Measurements from ENCODE around the gene NRXN2.

DNA sequence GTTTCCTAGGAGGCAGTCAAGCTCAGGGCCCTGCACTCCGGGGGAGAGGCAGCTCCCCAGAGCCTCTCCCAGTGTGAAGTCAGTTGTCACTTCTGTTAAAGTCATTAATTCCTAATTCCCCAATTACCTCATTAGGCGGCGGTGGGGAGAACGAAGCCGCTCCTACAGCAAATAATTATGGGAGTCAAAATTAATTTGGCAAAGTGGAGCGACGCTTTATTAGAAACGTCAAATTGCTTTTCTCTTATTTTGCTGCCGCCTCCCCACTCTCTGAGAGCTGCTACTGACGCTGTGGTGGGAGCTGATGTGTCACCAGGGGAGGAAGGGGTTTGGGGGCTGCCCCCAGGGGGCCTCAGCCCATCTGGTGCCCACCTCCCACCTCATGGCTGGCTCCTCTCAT, 90.3 kb downstream of the NRXN2 start:
- TF ChIP-seq, protein P1, sequence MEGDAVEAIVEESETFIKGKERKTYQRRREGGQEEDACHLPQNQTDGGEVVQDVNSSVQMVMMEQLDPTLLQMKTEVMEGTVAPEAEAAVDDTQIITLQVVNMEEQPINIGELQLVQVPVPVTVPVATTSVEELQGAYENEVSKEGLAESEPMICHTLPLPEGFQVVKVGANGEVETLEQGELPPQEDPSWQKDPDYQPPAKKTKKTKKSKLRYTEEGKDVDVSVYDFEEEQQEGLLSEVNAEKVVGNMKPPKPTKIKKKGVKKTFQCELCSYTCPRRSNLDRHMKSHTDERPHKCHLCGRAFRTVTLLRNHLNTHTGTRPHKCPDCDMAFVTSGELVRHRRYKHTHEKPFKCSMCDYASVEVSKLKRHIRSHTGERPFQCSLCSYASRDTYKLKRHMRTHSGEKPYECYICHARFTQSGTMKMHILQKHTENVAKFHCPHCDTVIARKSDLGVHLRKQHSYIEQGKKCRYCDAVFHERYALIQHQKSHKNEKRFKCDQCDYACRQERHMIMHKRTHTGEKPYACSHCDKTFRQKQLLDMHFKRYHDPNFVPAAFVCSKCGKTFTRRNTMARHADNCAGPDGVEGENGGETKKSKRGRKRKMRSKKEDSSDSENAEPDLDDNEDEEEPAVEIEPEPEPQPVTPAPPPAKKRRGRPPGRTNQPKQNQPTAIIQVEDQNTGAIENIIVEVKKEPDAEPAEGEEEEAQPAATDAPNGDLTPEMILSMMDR (IDR thresholded peaks at IDR 0.05; ENCODE audit: extremely low read depth in 1 of 2, insufficient read depth in 1 of 2, low read depth in 1 of 2, low read length in 2 of 2): no peak
- TF ChIP-seq MYC (IDR thresholded peaks at IDR 0.05; ENCODE audit: low read depth, low read length): no peak
- no peak for TF ChIP-seq EZH2 (IDR thresholded peaks at IDR 0.05; ENCODE audit: borderline replicate concordance, low read depth, low read length, severe bottlenecking)
- no peak for TF ChIP-seq GATA2 (IDR thresholded peaks at IDR 0.05; ENCODE audit: insufficient read depth, insufficient read length, low read depth, low read length)
- no peak for TF ChIP-seq POLR2A (IDR thresholded peaks at IDR 0.05; ENCODE audit: low read depth, low read length)
- TF ChIP-seq POLR2AphosphoS5 (IDR thresholded peaks at IDR 0.05; ENCODE audit: insufficient read depth, low read depth, low read length): no peak

Data from endothelial cell of umbilical vein (primary cell).